Erythroblast (primary cell): ENCODE data around the gene WTAP.
"Not testable (repeated sequence)": the region's sequence is repeated elsewhere in the genome, so short reads cannot be mapped to it uniquely, and the experiment has no call there.

Experiments
- DNase-seq, 2 experiments: peaks; one replicate each; lab custom pipeline; 2025; lab: John Stamatoyannopoulos, UW
- GATA1 ChIP-seq: IDR thresholded peaks from 2 replicates; pipeline ENCODE4 v1.6.1; 2011; ENCODE audit warnings: low read depth, mild to moderate bottlenecking, control low read depth, low read length, moderate library complexity
- POLR2A ChIP-seq: IDR thresholded peaks from 2 replicates; pipeline ENCODE4 v1.6.1; 2011; ENCODE audit warnings: mild to moderate bottlenecking, low read length

WTAP gene

GRCh38 chr6:159715166-159715565 is 12.1 kb upstream of the WTAP start:
- no peak for DNase-seq
- TF ChIP-seq GATA1: no peak
- TF ChIP-seq POLR2A: no peak

GRCh38 chr6:159715605-159716004 is 11.7 kb upstream of the WTAP start:
- DNase-seq: no peak
- no peak for TF ChIP-seq POLR2A
- no peak for TF ChIP-seq GATA1

- TF ChIP-seq GATA1 (no peak), POLR2A (no peak)
- no peak for DNase-seq
These were observed 10.8 kb upstream of the WTAP start for GRCh38 chr6:159716247-159717096.

- no peak for DNase-seq
- TF ChIP-seq POLR2A (no peak), GATA1 (no peak)
These were observed 8.7 kb upstream of the WTAP start for GRCh38 chr6:159718634-159719033.

- TF ChIP-seq POLR2A (no peak), GATA1 (no peak)
- DNase-seq: no peak
These were observed 8.0 kb upstream of the WTAP start for GRCh38 chr6:159719287-159719686.

GRCh38 chr6:159720708-159721107 is 6.6 kb upstream of the WTAP start:
- TF ChIP-seq POLR2A: no peak
- DNase-seq: peak; percentile 42 to 69

GRCh38 chr6:159721981-159722380 is 5.3 kb upstream of the WTAP start:
- not testable (repeated sequence) for DNase-seq

- no peak for DNase-seq
- TF ChIP-seq GATA1 (no peak), POLR2A (no peak)
These were observed 4.7 kb upstream of the WTAP start for GRCh38 chr6:159722655-159723054.

- DNase-seq: no peak
- TF ChIP-seq GATA1 (no peak), POLR2A (no peak)
These were observed 4.0 kb upstream of the WTAP start for GRCh38 chr6:159723259-159723658.

- no peak for DNase-seq
- TF ChIP-seq GATA1 (no peak), POLR2A (no peak)
These were observed 2.5 kb upstream of the WTAP start for GRCh38 chr6:159724778-159725177.

GRCh38 chr6:159725208-159725607 is 2.1 kb upstream of the WTAP start:
- DNase-seq: not testable (repeated sequence)

GRCh38 chr6:159726255-159726917 is 920 bp upstream of the WTAP start:
- TF ChIP-seq GATA1: no peak
- TF ChIP-seq POLR2A: no peak
- DNase-seq: no peak

- peak; percentile 79 to 87 for DNase-seq
These were observed 575 bp downstream of the WTAP start for GRCh38 chr6:159727717-159728445.

GRCh38 chr6:159728531-159728964 is 1.2 kb downstream of the WTAP start:
- peak; percentile 66 to 81 for DNase-seq
- TF ChIP-seq GATA1: no peak
- no peak for TF ChIP-seq POLR2A

More at GRCh38 chr6:159727717-159728445, 575 bp downstream of the WTAP start:
- no peak for TF ChIP-seq POLR2A
- TF ChIP-seq GATA1: no peak
